K562 (cell line): ENCODE results near the gene FADS1. TPM values are rescaled to one million over a fixed set of nuclear protein-coding genes. Genes with fewer than 3 reads are reported as not detected.
A peak's percentile ranks its signal among the peaks of the same experiment; 100 is the strongest.

Source experiments
- ETV1 ChIP-seq: fragments of 450-650 bp; conservative IDR thresholded peaks from 2 replicates; pipeline ENCODE4 v1.6.1; 2016; ENCODE audit warnings: missing genetic modification characterization, control low read depth, low read depth, missing compliant biosample characterization
- JUND ChIP-seq, 2 experiments: IDR thresholded peaks; 2 replicates in 1 of 2; 3 replicates in 1 of 2; pipeline ENCODE4 v1.6.1; 2011; ENCODE audit warnings: borderline replicate concordance in 2 of 2, low read depth in 2 of 2, low read length in 2 of 2, improper control_type of control experiment in 1 of 2, missing biosample characterization in 1 of 2, missing genetic modification characterization in 1 of 2, missing genetic modification reagents in 1 of 2
- NR2C1 ChIP-seq, 2 experiments: fragments of 450-650 bp; IDR thresholded peaks; 2 replicates each; pipeline ENCODE4 v1.6.1; 2017; ENCODE audit warnings: mild to moderate bottlenecking in 2 of 2, antibody characterized with exemption in 1 of 2, inconsistent platforms in 1 of 2, missing compliant biosample characterization in 1 of 2, missing genetic modification characterization in 1 of 2
- POLR2B ChIP-seq: fragments of 450-650 bp; IDR thresholded peaks from 2 replicates; pipeline ENCODE4 v1.6.1; 2018; ENCODE audit warnings: low read depth; ENCODE audit not compliant: partially characterized antibody
- RB1 ChIP-seq: fragments of 450-650 bp; IDR thresholded peaks from 2 replicates; pipeline ENCODE4 v1.6.1; 2017; ENCODE audit warnings: low read depth, mild to moderate bottlenecking
- TCF3 ChIP-seq: sonication (generic); formaldehyde crosslinking; IDR thresholded peaks from 2 replicates; pipeline ENCODE4 v1.4.0; 2020; ENCODE audit warnings: mild to moderate bottlenecking, missing genetic modification reagents
- TRIM24 ChIP-seq, 2 experiments: fragments of 450-650 bp; IDR thresholded peaks; 2 replicates each; pipeline ENCODE4 v1.6.1; 2016
- ZFPM2 ChIP-seq: fragments of 250-450 bp; sonication (Bioruptor Pico); IDR thresholded peaks from 2 replicates; pipeline ENCODE4 v1.5.1; 2022; ENCODE audit warnings: mild to moderate bottlenecking
- ZNF143 ChIP-seq: sonication (generic); formaldehyde crosslinking; IDR thresholded peaks from 2 replicates; pipeline ENCODE4 v1.9.0; 2022; ENCODE audit warnings: mild to moderate bottlenecking, missing genetic modification reagents
- ZNF232 ChIP-seq: sonication (generic); formaldehyde crosslinking; IDR thresholded peaks from 2 replicates; pipeline ENCODE4 v1.8.0; 2022; ENCODE audit warnings: mild to moderate bottlenecking, missing genetic modification reagents
- ZNF408 ChIP-seq: fragments of 250-450 bp; sonication (Bioruptor Pico); IDR thresholded peaks from 2 replicates; pipeline ENCODE4 v1.4.0; 2020; ENCODE audit warnings: low read depth, mild to moderate bottlenecking, moderate library complexity
- ZNF79 ChIP-seq: fragments of 250-450 bp; sonication (Bioruptor Pico); IDR thresholded peaks from 2 replicates; pipeline ENCODE4 v1.4.0; 2020; ENCODE audit warnings: low read depth, mild to moderate bottlenecking, moderate library complexity
- ZZZ3 ChIP-seq: fragments of 450-650 bp; IDR thresholded peaks from 2 replicates; pipeline ENCODE4 v1.6.1; 2016; ENCODE audit warnings: antibody characterized with exemption, mild to moderate bottlenecking, moderate library complexity
- polyA plus RNA-seq, 8 experiments: library from polyadenylated mRNA; depleted of rRNA in 4 of 8; stranded (reverse) in 5 of 8; unstranded in 3 of 8; fragments of >200 nt; fragmentation: Nextera tagmentation in 2 of 8; fragmentation: Illumina TruSeq in 1 of 8; extraction: Ambion mirVana in 2 of 8; extraction: Trizol in 1 of 8; gene quantifications; 2 replicates each; pipeline versions ENCODE4 v1.2.1 to v1.2.3, GENCODE V29; 2011 to 2014; ENCODE audit warnings: inconsistent platforms in 1 of 8, missing spikeins in 1 of 8
- total RNA-seq, 7 experiments: library from RNA; depleted of rRNA in 6 of 7; stranded (reverse); fragments of >200 nt in 6 of 7; fragmentation: Illumina TruSeq in 2 of 7; extraction: Trizol in 2 of 7; gene quantifications; 2 replicates each; pipeline versions ENCODE4 v1.2.1 to v1.2.3, GENCODE V29; 2011 to 2021; ENCODE audit warnings: low replicate concordance in 1 of 7
- TF ChIP-seq, protein P1 (sequence below), 2 experiments: fragments of 450-650 bp; IDR thresholded peaks; 2 replicates each; pipeline ENCODE4 v1.6.1; 2018; ENCODE audit warnings: mild to moderate bottlenecking in 2 of 2, low read depth in 1 of 2; ENCODE audit not compliant: partially characterized antibody in 2 of 2
- TF ChIP-seq, protein P2 (sequence below): fragments of 450-650 bp; IDR thresholded peaks from 2 replicates; pipeline ENCODE4 v1.6.1; 2017; ENCODE audit warnings: antibody characterized with exemption, mild to moderate bottlenecking
- TF ChIP-seq, protein P3 (sequence below): fragments of 450-650 bp; formaldehyde crosslinking; IDR thresholded peaks from 2 replicates; pipeline ENCODE4 v1.4.0; 2022; ENCODE audit warnings: mild to moderate bottlenecking, moderate library complexity

The FADS1 gene
- total and polyA plus RNA-seq, 9 of the 15 experiments (the other 6 are each of a cell fraction or from before 2014, with no cell fraction given) = 110 to 864 (median 364) TPM

DNA sequence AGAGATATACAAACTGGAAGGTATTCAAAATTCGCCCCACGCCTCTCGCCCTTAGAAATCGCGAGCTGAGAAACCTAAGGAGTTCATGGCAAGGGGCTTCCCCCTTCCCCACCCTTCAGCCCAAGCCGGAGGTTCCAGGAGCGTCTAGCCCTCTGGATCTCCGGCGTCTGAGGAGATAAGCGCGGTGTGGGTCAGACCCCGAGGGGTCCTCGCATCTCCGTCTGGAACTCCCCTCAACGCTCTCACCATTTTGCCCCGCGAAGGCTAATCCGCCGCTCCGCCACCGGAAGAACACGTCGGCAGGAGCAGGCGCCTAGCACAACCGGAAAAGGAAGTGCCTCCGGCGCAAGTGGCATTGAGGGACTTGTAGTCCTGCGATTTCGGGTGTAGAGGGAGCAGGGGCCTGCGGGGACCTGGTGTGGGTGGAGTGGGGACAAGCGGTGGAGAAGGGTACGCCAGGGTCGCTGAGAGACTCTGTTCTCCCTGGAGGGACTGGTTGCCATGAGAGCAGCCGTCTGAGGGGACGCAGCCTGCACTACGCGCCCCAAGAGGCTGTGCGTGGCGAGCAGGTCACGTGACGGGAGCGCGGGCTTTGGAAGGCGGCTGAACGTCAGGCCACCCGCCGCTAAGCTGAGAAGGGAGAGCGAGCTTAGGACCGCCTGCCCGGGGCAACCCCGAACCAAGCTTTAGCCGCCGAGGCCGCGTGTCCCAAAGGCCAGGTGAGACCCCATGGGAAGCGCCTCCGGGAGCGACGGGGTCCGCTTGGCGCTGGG is 24.3 kb downstream of the FADS1 start, which contains the start of the genes FEN1 and TMEM258 (continued):
- no peak for TF ChIP-seq ZNF408 (CRISPR knock-in tag)
- TF ChIP-seq NR2C1 (IDR thresholded peaks at IDR 0.05) = peak; percentile 91
- peak; percentile 88 for TF ChIP-seq NR2C1 (tag; IDR thresholded peaks at IDR 0.05)
- no peak; the same call in 1 of the 2 replicates for TF ChIP-seq JUND (IDR thresholded peaks at IDR 0.05; ENCODE audit: borderline replicate concordance, low read depth, low read length)
- TF ChIP-seq JUND (tag; IDR thresholded peaks at IDR 0.05; ENCODE audit: borderline replicate concordance, low read depth, low read length) = peak; percentile 5; the same call in 1 of the 3 replicates
- 0 out of 2 replicates have a peak, but pooled peaks have one; percentile 39 for TF ChIP-seq ZFPM2
- TF ChIP-seq, protein P1, sequence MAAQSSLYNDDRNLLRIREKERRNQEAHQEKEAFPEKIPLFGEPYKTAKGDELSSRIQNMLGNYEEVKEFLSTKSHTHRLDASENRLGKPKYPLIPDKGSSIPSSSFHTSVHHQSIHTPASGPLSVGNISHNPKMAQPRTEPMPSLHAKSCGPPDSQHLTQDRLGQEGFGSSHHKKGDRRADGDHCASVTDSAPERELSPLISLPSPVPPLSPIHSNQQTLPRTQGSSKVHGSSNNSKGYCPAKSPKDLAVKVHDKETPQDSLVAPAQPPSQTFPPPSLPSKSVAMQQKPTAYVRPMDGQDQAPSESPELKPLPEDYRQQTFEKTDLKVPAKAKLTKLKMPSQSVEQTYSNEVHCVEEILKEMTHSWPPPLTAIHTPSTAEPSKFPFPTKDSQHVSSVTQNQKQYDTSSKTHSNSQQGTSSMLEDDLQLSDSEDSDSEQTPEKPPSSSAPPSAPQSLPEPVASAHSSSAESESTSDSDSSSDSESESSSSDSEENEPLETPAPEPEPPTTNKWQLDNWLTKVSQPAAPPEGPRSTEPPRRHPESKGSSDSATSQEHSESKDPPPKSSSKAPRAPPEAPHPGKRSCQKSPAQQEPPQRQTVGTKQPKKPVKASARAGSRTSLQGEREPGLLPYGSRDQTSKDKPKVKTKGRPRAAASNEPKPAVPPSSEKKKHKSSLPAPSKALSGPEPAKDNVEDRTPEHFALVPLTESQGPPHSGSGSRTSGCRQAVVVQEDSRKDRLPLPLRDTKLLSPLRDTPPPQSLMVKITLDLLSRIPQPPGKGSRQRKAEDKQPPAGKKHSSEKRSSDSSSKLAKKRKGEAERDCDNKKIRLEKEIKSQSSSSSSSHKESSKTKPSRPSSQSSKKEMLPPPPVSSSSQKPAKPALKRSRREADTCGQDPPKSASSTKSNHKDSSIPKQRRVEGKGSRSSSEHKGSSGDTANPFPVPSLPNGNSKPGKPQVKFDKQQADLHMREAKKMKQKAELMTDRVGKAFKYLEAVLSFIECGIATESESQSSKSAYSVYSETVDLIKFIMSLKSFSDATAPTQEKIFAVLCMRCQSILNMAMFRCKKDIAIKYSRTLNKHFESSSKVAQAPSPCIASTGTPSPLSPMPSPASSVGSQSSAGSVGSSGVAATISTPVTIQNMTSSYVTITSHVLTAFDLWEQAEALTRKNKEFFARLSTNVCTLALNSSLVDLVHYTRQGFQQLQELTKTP (IDR thresholded peaks at IDR 0.05; ENCODE audit: low read depth in 1 of 2, partially characterized antibody in 2 of 2) = peak; percentile 92 to 99
- TF ChIP-seq ZNF232 (CRISPR knock-in tag) = no peak; the same call in 1 of the 2 replicates
- peak; percentile 84 for TF ChIP-seq POLR2B
- TF ChIP-seq ZNF143 (CRISPR knock-in tag) = peak; percentile 96
- TF ChIP-seq TRIM24 (IDR thresholded peaks at IDR 0.05) = peak in 1 of 2 experiments; percentile 51; a peak in 2 of 4 replicates
- TF ChIP-seq ETV1 (tag) = peak; percentile 83
- TF ChIP-seq, protein P2, sequence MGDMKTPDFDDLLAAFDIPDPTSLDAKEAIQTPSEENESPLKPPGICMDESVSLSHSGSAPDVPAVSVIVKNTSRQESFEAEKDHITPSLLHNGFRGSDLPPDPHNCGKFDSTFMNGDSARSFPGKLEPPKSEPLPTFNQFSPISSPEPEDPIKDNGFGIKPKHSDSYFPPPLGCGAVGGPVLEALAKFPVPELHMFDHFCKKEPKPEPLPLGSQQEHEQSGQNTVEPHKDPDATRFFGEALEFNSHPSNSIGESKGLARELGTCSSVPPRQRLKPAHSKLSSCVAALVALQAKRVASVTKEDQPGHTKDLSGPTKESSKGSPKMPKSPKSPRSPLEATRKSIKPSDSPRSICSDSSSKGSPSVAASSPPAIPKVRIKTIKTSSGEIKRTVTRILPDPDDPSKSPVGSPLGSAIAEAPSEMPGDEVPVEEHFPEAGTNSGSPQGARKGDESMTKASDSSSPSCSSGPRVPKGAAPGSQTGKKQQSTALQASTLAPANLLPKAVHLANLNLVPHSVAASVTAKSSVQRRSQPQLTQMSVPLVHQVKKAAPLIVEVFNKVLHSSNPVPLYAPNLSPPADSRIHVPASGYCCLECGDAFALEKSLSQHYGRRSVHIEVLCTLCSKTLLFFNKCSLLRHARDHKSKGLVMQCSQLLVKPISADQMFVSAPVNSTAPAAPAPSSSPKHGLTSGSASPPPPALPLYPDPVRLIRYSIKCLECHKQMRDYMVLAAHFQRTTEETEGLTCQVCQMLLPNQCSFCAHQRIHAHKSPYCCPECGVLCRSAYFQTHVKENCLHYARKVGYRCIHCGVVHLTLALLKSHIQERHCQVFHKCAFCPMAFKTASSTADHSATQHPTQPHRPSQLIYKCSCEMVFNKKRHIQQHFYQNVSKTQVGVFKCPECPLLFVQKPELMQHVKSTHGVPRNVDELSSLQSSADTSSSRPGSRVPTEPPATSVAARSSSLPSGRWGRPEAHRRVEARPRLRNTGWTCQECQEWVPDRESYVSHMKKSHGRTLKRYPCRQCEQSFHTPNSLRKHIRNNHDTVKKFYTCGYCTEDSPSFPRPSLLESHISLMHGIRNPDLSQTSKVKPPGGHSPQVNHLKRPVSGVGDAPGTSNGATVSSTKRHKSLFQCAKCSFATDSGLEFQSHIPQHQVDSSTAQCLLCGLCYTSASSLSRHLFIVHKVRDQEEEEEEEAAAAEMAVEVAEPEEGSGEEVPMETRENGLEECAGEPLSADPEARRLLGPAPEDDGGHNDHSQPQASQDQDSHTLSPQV = peak; percentile 82; the same call in 1 of the 2 replicates
- TF ChIP-seq RB1 = peak; percentile 93
- TF ChIP-seq ZZZ3 = peak; percentile 93; the same call in 1 of the 2 replicates
- TF ChIP-seq TCF3 (CRISPR knock-in tag) = peak; percentile 3; the same call in 1 of the 2 replicates
- TF ChIP-seq, protein P3, sequence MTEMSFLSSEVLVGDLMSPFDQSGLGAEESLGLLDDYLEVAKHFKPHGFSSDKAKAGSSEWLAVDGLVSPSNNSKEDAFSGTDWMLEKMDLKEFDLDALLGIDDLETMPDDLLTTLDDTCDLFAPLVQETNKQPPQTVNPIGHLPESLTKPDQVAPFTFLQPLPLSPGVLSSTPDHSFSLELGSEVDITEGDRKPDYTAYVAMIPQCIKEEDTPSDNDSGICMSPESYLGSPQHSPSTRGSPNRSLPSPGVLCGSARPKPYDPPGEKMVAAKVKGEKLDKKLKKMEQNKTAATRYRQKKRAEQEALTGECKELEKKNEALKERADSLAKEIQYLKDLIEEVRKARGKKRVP (CRISPR knock-in tag) = 0 out of 2 replicates have a peak, but pooled peaks have one; percentile 38
- 0 out of 2 replicates have a peak, but pooled peaks have one; percentile 57 for TF ChIP-seq ZNF79 (CRISPR knock-in tag)
